ENCODE data around the gene DAGLB.

The DAGLB gene

GRCh38 chr7:6420680-6421079 is 27.1 kb downstream of the DAGLB start:
- Histone ChIP-seq H3K4me3 (no peak overlapping the region), H3K27ac (no peak overlapping the region)
- no peak for DNase-seq (ENCODE audit: low spot score)
- TF ChIP-seq, protein P1, sequence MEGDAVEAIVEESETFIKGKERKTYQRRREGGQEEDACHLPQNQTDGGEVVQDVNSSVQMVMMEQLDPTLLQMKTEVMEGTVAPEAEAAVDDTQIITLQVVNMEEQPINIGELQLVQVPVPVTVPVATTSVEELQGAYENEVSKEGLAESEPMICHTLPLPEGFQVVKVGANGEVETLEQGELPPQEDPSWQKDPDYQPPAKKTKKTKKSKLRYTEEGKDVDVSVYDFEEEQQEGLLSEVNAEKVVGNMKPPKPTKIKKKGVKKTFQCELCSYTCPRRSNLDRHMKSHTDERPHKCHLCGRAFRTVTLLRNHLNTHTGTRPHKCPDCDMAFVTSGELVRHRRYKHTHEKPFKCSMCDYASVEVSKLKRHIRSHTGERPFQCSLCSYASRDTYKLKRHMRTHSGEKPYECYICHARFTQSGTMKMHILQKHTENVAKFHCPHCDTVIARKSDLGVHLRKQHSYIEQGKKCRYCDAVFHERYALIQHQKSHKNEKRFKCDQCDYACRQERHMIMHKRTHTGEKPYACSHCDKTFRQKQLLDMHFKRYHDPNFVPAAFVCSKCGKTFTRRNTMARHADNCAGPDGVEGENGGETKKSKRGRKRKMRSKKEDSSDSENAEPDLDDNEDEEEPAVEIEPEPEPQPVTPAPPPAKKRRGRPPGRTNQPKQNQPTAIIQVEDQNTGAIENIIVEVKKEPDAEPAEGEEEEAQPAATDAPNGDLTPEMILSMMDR (IDR thresholded peaks at IDR 0.05), result no peak

DNA sequence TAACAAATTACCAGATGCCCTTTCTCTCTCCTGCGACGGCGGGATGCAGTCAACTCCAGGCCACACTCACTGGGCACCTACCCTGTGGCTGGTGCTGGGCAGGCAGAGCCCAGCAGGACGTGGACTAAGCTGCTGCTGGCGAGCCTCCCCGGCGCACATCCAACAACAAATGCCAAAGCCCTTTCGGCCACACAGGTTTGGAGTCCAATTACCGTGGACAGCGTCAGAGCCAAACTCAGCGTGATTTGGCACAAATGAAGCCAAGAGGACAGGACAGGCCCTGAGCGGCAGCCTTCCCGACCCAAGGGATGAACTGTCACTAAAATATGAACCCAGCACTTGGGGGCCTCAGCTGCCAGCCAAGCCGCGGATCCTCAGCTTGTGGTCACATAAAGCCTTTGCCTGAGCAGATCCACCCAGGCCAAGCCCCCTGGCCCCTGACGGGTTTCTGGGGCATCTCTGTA is 28.4 kb downstream of the DAGLB start:
- DNase-seq (ENCODE audit: low spot score), result no peak
- H3K4me3 ChIP-seq, result no peak overlapping the region
- no peak overlapping the region for H3K27ac ChIP-seq
- TF ChIP-seq, protein P1 (IDR thresholded peaks at IDR 0.05), result no peak

DNA sequence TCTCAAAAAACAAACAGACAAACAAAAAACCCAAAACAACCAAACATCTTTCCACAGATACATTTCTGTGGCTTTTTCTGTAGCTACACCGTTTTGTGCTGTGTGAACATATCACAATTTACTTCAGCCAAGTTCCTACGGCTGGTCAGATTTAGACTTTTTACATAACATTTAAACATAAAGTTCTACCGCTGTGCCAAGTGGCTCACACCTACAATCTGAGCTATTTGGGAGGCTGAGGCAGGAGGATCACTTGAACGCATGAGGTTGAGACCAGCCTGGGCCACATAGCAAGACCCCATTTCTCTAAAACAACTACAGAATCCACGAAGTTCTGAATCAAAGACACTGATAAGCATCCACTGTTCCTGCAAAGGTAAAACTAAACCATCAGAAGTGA is 30.3 kb downstream of the DAGLB start:
- no peak overlapping the region for H3K4me3 ChIP-seq
- TF ChIP-seq, protein P1 (IDR thresholded peaks at IDR 0.05), result no peak
- DNase-seq (ENCODE audit: low spot score), result no peak
- no peak overlapping the region for H3K27ac ChIP-seq

GRCh38 chr7:6416516-6417145 is 31.1 kb downstream of the DAGLB start:
- Histone ChIP-seq H3K27ac (no peak overlapping the region), H3K4me3 (no peak overlapping the region)
- TF ChIP-seq, protein P1 (IDR thresholded peaks at IDR 0.05), result no peak
- no peak for DNase-seq (ENCODE audit: low spot score)

DNA sequence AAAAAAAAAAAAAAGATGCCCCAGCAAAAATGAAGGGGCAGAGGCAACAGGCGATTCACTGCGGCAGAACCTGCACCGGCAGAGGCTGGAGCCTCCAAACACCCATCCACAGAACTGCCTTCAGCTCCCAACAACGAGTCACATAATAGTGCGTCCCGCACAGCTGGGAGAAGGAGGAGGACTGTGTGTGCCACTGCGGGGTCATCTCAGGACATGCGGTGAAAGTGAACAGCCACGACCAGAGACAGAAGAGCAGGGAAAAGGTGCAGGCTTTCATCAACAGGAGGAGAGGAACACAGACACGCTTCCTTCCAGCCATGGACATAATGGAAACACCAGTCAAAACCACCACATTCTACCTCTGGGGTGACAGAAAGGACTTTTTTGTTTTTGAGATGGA is 34.1 kb downstream of the DAGLB start:
- TF ChIP-seq, protein P1 (IDR thresholded peaks at IDR 0.05), result no peak
- DNase-seq (ENCODE audit: low spot score), result no peak
- Histone ChIP-seq H3K27ac (no peak overlapping the region), H3K4me3 (no peak overlapping the region)

- no peak for DNase-seq (ENCODE audit: low spot score)
- Histone ChIP-seq H3K4me3 (no peak overlapping the region), H3K27ac (no peak overlapping the region)
- TF ChIP-seq, protein P1 (IDR thresholded peaks at IDR 0.05), result no peak
These were observed 37.6 kb downstream of the DAGLB start for GRCh38 chr7:6409944-6410693.

DNA sequence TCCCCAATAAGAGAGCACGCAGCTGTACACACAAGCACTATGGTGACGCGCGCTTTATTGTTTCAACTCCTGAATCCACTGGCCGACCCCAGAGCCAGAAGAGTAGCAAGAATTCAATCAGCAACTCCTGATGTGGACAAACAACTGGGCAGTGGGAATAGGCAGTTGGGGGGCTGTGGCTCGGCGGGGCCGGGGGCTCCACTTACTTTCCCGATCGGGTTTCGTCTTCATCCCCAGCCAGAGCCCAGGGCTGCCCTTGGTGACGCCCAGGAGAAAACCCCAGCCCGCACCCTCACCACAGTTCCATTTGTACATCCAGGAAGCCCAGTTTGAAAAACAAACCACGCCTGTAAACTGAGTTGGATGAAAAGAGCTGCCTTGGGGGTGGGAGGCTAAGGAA is 38.7 kb downstream of the DAGLB start:
- DNase-seq (ENCODE audit: low spot score), result no peak
- Histone ChIP-seq H3K27ac (no peak overlapping the region), H3K4me3 (no peak overlapping the region)
- TF ChIP-seq, protein P1 (IDR thresholded peaks at IDR 0.05), result no peak

All from coronary artery (tissue), 2 donors.